Stimulated activated effector memory CD8-positive, alpha-beta T cell treated with anti-CD3 and anti-CD28 coated beads, Interleukin-12 subunit alpha, Interleukin-12 subunit beta, amount 100 ng/mL, for 72 hours (primary cell): ENCODE data around the gene SYT5.
A peak's percentile ranks its signal among the peaks of the same experiment; 100 is the strongest.

Source experiments
- ATAC-seq: fragments of 150-1000 bp; cut with Tn5 transposase; 2 replicates; pipeline ENCODE4 v1.10.0; 2021
- DNase-seq, 2 donors: peaks; one replicate each; pipeline ENCODE4 v3.0.0; 2021 to 2022; ENCODE audit warnings: low spot score in 2 of 2
- H3K27ac Mint-ChIP-seq: one replicate; pipeline ENCODE4 v1.8.0; 2022; ENCODE audit warnings: mild to moderate bottlenecking, mixed read lengths
- H3K36me3 Mint-ChIP-seq: one replicate; pipeline ENCODE4 v1.8.0; 2022; ENCODE audit warnings: mild to moderate bottlenecking, mixed read lengths
- H3K4me1 Mint-ChIP-seq: one replicate; pipeline ENCODE4 v1.8.0; 2022; ENCODE audit warnings: mixed read lengths
- H3K4me3 Mint-ChIP-seq: one replicate; pipeline ENCODE4 v1.8.0; 2022; ENCODE audit warnings: mild to moderate bottlenecking, mixed read lengths
- H3K9me3 Mint-ChIP-seq: one replicate; pipeline ENCODE4 v1.8.0; 2022; ENCODE audit warnings: mixed read lengths

The SYT5 gene

DNA sequence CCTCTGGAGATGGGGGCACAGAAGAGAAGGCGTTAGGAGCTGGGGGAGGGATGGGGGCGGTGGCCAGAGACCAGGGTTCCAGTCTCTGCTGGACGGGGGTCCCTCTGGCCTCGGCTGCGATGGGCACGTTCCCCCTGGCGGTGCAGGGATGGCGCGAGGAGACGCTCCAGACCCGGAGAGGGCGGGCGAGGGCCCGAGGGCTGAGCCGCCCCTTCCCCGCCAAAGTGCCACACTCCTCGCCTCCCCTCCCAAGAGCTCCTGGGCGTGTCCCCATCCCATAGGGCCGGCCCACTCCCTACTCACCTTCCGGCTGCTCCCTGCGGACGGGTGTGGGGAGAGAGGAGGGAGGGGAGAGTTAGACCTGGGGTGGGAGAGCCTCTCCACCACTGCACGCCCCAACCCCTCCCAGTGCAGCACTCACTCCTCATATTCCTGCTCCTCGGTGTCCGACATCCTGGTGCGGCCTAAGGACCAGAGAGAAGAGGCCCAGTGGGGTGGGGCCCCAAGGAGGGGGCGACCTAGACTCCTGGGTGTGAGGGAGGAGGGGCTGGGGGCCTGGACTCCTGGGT lies 33.3 kb downstream of the SYT5 start:
- no peak overlapping the region for H3K4me3 Mint-ChIP-seq
- H3K36me3 Mint-ChIP-seq: no peaks in the 10 kb centered on the region
- H3K27ac Mint-ChIP-seq: no peak overlapping the region
- DNase-seq (no peak), ATAC-seq (peak; percentile 21)
- peaks cover 4% of the 10 kb centered on the region for H3K4me1 Mint-ChIP-seq
- H3K9me3 Mint-ChIP-seq: peaks cover under 1% of the 10 kb centered on the region

DNA sequence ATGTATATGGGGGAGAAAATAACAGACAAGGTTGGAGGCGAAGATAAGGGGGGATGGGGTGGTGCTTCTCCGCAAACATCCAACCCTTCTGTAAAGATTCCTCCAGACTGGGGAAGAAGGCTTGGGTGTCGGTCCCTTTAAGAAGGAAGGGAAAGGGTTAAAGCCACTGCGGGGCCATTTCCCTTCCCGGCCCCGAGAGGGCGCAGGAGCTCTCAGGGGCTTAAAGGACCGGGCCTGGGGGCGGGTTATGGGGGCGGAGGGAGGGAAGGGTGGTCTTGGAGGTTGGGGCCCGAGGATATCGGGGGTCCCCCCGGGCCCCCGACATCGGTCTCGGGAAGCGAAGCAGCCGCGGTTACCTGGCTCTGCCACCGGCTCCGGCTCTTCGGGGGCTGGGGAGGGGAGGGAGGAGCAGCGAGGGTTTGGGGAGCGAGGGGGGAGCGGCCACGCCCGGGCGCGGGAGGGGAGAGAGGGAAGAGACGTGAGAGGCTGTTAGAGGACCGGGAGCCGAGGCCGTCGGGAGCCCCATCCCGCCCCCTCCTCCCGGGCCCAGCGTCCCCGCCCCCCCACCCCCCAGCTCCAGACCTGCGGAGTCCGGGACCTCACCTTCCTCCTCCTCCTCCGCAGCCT lies 33.9 kb downstream of the SYT5 start:
- Mint-ChIP-seq H3K27ac (no peak overlapping the region), H3K36me3 (no peaks in the 10 kb centered on the region), H3K4me3 (no peak overlapping the region), H3K9me3 (no peaks in the 10 kb centered on the region), H3K4me1 (no peaks in the 10 kb centered on the region)
- no peak for ATAC-seq
- DNase-seq: no peak

DNA sequence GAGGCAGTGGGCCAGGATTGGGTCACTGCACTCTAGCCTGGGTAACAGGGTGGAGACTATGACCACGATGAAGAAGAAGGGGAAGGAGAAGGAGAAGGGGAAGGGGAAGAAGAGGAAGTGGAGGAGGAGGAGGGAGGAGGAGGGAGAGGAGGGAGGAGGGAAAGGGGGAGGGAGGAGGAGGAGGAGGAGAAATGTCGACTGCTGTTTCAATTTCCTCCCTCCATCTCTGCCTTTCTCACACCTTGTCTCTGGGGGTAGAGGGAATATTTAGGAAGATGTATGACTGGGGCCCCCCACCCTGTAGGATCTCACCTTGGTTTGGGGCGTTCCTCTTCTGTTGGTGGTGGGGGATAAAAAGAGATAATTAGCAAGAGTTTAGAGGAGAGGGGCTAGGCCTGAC lies 34.9 kb downstream of the SYT5 start:
- H3K27ac Mint-ChIP-seq: no peak overlapping the region
- no peaks in the 10 kb centered on the region for H3K36me3 Mint-ChIP-seq
- H3K4me3 Mint-ChIP-seq: no peak overlapping the region
- H3K4me1 Mint-ChIP-seq: no peaks in the 10 kb centered on the region
- ATAC-seq: no peak
- DNase-seq: no peak
- H3K9me3 Mint-ChIP-seq: no peaks in the 10 kb centered on the region

DNA sequence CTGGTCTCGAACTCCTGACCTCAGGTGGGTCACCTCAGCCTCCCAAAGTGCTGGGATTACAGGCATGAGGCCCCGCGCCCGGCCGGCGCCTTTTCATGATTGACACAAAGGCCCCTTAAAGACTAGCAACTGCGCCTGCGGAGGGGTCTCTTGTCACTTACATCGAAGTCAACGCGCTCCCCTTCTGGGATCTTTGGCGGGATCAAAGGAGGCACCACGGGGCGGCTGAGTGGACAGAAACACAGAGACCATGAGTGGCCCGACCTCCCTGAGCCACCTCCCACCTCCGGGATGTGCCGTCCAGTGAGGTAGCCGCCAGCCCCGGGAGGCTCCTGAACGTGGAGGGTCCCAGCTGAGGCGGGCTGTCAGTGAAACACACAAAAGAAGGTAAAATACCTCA lies 38.4 kb downstream of the SYT5 start:
- no peak overlapping the region for H3K27ac Mint-ChIP-seq
- ATAC-seq: no peak
- no peak for DNase-seq
- no peak overlapping the region for H3K4me3 Mint-ChIP-seq
- H3K36me3 Mint-ChIP-seq: no peaks in the 10 kb centered on the region
- H3K9me3 Mint-ChIP-seq: no peaks in the 10 kb centered on the region
- H3K4me1 Mint-ChIP-seq: no peaks in the 10 kb centered on the region

DNA sequence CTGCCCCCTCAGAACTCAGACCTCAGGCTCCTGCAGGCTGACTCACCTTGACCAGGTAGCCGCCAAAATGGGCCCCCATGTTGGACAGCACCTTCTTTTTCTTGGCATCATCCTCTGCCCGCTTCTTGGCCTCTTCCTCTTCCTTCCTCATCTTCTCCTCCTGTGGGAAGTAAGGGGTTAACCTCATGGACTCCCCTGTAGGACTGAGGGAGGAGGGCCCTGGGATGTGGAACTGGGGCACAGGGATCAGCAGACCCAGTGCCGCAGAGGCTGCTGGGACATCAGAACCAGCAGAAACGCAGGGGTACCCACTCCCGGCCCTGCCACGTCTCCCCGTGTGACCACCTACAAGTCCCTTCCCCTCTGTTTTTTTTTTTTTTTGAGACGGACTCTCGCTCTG lies 42.2 kb downstream of the SYT5 start:
- DNase-seq (no peak), ATAC-seq (no peak)
- H3K9me3 Mint-ChIP-seq: no peaks in the 10 kb centered on the region
- no peak overlapping the region for H3K27ac Mint-ChIP-seq
- H3K4me1 Mint-ChIP-seq: no peaks in the 10 kb centered on the region
- H3K4me3 Mint-ChIP-seq: no peak overlapping the region
- H3K36me3 Mint-ChIP-seq: no peaks in the 10 kb centered on the region

DNA sequence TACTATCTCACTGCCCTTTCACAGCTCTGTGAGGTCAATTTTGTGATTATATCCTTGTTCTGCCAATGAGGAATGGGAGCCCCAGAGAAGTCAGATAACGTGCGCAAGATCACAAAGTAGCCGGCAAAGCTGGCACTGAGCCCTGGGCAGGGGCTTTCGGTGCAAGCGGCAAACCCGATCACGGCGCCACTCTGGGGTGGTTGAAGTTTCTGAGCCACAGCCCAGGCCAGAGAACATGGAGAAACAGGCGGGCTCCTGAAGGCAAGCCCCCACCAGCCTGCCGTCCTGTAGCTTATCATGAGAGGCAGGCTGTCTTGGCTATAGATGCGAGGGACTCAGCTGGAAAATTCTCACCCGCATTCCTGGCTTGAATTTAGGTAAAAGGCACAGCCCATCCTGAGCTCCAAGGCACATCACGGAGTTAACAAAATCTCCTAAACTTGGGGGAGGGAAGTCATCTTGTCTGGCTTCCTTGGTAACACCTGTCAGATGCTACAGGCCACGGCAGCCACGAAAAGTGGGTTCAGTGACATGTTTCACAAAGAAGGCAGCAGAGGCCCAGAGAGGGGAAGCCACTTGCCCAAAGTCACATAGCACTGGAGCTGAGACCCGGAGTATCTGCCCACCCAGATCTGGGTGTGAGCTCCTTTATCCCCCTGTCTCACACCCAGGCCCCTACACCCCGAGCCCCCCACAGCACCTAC lies 43.5 kb downstream of the SYT5 start:
- Mint-ChIP-seq H3K4me3 (no peak overlapping the region), H3K4me1 (no peaks in the 10 kb centered on the region), H3K36me3 (no peaks in the 10 kb centered on the region), H3K27ac (no peak overlapping the region), H3K9me3 (no peaks in the 10 kb centered on the region)
- ATAC-seq (no peak), DNase-seq (no peak)

DNA sequence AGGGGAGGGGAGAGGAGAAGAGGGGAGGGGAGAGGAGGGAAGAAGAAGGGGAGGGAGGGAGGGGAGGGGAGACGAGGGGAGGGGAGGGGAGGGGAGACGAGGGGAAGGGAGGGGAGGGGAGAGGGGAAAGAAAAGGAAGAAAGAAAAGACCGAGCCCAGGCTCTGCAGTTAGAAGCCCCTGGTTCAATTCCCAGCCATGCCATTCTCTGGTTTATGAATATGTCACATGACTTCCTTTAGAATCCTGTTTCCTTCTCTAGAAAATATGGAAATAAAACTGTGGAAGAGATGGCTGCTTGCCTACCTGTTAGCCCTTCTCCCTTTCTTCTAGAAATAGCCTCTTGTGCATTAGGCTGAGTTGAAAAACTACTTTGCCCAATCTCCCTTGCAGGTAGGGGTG lies 45.4 kb downstream of the SYT5 start:
- ATAC-seq (no peak), DNase-seq (no peak)
- H3K4me1 Mint-ChIP-seq: no peaks in the 10 kb centered on the region
- H3K4me3 Mint-ChIP-seq: no peak overlapping the region
- no peaks in the 10 kb centered on the region for H3K36me3 Mint-ChIP-seq
- no peaks in the 10 kb centered on the region for H3K9me3 Mint-ChIP-seq
- no peak overlapping the region for H3K27ac Mint-ChIP-seq

DNA sequence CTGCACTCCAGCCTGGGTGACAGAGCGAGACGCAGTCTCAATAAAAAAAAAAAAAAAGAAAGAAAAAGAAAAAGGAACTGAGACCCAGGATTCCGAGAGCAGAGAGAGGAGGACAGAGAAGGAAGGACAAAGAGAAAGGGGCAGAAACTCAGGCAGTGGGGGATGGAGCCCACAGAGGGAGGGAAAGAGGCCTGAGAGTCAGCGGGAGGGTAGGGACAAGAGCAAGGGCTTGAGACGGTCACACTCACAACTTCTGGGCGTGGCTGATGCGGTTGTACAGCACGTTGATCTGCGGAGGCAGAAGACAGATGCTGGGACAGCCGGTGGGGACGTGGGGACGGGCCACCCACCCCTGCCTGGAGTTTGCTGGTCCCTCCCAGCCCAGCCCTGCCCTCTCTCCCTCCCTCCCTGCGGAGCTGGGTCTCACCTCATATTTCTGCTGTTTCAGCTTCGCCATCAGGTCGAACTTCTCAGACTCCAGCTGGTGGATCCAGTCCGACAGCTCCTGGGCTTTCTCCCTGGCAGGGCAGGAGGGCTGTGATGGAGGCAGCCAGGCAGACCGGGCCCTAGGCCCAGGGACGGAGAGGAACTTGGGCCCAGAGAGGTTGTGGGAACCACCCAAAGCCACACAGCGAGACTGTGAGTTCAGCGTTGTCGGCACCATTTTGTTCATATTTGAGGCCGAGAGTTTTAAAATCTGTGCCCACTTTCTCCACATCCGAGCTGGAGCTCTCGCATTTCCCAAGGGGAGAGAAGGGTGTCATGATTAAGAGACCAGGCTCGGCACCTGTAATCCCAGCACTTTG lies 46.2 kb downstream of the SYT5 start:
- Mint-ChIP-seq H3K9me3 (no peaks in the 10 kb centered on the region), H3K27ac (no peak overlapping the region), H3K36me3 (no peaks in the 10 kb centered on the region), H3K4me1 (no peaks in the 10 kb centered on the region), H3K4me3 (no peak overlapping the region)
- no peak for DNase-seq
- ATAC-seq: no peak

DNA sequence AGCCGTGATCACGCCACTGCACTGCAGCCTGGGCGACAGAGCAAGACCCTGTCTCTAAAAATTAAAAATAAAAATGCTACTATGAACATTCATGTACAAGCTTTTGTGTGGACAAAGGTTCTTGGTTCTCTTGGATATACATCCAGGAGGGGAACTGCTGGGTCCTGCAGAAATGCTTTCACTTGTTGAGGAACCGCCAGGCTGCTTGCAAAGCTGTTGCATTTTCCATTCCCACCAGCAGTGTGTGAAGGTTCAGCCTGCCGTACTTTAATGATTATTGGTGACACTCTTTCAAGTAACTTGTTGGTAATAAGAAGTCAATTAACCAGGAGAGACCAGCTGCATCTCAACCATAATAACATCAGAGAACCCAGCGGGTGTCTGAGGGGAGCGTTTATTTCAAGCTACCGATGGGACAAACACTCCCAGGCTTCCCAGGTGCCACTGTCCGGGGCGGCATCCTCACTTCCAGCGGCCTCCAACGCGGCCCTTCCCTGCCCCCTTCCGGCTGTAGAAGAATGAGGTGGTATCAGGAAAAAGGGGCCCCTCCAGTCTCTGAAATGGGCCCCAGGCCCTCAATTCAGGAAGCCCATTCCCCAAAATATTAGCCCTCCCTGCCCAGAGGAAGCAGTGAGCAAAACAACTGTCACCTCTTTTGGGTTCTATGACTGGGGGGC lies 47.5 kb downstream of the SYT5 start:
- ATAC-seq: no peak
- no peaks in the 10 kb centered on the region for H3K4me1 Mint-ChIP-seq
- no peak for DNase-seq
- no peaks in the 10 kb centered on the region for H3K9me3 Mint-ChIP-seq
- no peaks in the 10 kb centered on the region for H3K36me3 Mint-ChIP-seq
- H3K27ac Mint-ChIP-seq: no peak overlapping the region
- H3K4me3 Mint-ChIP-seq: no peak overlapping the region

DNA sequence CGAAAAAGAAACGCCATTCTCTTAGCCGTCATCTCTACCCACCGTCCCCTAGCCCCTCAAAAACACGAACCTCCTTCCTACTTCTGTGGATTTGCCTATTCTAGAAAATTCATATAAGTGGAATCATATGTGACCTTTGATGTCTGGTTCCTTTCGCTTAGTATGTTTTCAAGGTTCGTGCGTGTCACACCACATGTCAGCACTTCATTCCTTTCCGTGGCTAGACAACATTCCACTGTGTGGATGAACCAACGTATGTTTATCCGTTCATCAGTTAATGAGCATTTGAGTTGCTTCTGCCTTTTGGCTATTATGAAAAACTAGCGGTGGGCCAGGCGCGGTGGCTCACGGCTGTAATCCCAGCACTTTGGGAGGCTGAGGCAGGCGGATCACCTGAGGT lies 48.7 kb downstream of the SYT5 start:
- DNase-seq: no peak
- no peak overlapping the region for H3K27ac Mint-ChIP-seq
- no peaks in the 10 kb centered on the region for H3K4me1 Mint-ChIP-seq
- ATAC-seq: no peak
- H3K36me3 Mint-ChIP-seq: no peaks in the 10 kb centered on the region
- H3K9me3 Mint-ChIP-seq: no peaks in the 10 kb centered on the region
- H3K4me3 Mint-ChIP-seq: no peak overlapping the region
